Measurements from ENCODE around the gene ESPN.
"Not testable (repeated sequence)": the region's sequence is repeated elsewhere in the genome, so short reads cannot be mapped to it uniquely, and the experiment has no call there.

The ESPN gene

DNA sequence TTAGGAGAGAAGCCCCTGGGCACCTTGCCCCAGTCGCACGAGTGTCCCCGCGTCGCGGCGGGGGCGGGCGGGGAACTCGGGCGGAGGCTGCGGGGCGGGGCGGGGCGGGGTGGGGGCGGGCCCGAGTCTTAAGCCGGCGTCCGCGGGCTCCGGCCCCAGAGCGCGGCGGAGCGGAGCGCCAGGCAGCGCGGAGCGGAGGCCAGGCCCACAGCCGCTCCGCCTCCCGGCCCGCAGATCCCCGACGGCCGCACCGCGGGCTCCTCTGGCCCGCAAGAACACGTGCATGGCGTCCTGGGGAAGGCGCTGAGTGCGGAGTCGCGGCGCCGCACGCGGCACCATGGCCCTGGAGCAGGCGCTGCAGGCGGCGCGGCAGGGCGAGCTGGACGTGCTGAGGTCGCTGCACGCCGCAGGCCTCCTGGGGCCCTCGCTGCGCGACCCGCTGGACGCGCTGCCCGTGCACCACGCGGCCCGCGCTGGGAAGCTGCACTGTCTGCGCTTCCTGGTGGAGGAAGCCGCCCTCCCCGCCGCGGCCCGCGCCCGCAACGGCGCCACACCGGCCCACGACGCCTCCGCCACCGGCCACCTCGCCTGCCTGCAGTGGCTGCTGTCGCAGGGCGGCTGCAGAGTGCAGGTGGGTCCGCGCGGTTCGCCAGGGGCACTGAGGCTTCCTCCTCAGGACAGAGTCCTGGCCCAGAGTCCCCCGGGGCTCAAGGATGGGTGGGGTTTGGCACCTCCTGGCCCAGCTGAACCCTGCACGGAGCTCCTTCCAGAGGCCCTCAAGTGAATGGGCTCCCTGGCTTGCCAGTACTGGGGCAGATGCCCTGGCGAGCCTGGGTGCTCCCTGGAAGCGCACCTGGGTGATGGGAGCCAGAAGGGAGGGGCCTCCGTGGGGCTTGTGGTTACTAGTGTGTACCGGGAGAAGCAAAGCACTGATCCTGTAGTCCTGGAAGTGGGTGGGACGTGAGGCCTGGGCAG, at the start of gene ESPN:
Gene ESPN, plus strand, starts transcription at position 158 of the 975 bp plus-strand sequence. Its CDS starts 180 bp downstream, at position 338.
- FAIRE-seq (no peak), DNase-seq (ENCODE audit: insufficient read length, low spot score) (no peak)

DNA sequence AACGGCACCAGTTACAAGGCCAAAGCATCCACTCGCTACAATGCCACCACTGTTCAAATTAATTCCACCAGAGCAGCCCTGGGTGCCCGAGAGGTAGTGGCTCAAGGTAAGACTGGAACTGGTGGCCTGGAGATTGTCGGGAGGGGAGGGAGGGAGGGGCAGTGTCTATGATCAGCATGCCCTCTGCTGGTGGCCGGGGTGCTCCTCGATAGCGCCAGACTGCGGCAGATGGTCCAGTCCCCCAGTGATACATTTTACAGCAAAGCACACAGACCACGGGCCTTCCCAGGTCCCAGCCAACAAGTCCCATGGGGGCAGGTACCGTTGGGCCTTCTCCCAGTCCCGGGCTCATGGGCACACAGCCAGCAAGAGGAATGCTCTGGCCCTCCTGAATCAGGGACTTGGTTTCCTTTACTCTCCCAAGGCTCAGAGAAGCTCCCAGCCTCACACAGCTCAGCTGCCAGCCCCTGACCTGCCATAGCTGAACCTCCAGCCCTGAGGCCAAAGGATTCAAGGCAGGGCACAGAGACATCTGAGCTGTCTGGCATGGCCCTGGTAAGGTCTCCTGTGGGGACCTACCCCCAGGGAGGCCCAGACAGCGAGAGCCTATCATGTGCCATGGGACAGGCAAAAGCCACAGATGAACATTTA, 46.4 kb upstream of the ESPN start:
- no peak for DNase-seq (ENCODE audit: insufficient read length, low spot score)
- no peak for FAIRE-seq

- no peak for DNase-seq (ENCODE audit: insufficient read length, low spot score)
- FAIRE-seq = no peak
Measured at GRCh38 chr1:6380037-6380436, 44.5 kb upstream of the ESPN start.

DNA sequence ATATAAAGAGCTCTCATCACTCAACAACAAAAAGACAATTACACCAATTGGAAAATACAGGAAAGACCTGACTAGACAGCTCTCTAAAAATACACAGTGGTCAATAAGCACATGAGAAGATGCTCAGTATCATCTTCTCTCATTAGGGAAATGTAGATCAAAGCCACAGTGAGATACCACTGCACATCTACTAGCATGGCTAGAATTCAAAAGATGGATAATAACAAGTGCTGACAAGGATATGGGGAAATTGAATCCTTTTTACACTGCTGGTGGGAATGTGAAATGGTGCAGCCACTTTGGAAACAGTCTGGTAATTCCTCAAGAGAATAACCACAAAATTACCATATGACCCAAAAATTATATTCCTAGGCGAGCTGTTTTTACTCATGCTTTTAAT, 40.4 kb upstream of the ESPN start:
- FAIRE-seq (no peak), DNase-seq (ENCODE audit: insufficient read length, low spot score) (no peak)

DNA sequence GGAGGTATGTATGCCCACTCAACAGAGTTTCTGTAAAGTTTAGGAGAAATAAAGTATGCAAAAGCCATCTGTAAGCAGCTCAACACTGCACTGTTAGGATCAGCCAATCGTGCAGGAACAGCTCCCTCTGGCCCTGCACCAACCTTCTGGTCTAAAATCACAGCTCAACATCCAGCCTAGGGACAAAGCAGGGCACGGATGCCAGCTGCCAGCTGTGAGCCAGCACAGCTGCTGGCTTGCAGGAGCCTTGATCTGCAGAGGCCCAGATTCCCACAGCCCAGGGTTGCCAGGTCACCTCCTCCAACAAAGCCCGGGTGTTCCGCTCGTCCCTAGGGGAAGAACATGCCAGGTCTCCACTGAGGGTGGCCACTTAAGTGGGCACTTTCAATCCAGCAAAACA, 39.6 kb upstream of the ESPN start:
- FAIRE-seq = no peak
- no peak for DNase-seq (ENCODE audit: insufficient read length, low spot score)

DNA sequence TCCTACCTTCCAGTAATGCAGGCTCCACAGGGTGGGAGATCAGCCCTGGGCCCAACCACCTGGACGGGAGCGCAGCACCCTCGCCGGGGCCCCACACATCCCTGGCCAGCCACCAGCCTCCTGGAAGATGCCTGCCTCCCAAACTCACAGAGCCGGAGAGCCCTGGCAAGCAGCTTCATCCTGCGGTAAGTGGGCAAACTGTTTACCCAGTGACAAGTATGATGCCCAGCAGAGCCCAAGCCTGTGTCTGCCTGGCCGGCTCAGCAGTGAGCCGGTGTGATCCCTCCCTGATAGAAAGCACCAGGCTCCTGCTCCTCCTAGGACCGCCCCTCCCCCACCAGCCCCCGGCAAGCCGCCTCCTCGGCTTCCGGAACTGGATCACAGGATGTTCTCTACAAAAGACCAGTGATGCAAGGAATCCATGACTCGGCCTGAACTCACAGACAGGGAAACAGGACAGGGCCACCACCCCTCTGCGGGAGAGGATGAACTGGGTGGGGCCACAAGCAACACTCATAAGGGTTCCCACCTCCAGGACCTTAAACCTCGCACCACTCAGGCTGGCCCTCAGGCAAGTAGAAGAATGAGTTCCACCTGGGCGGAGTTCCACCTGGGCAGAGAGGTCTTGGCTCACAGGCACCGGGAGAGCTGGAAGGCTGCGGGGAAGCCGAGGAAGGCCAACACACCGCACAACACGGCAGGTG, 38.9 kb upstream of the ESPN start:
- FAIRE-seq (no peak), DNase-seq (ENCODE audit: insufficient read length, low spot score) (no peak)

DNA sequence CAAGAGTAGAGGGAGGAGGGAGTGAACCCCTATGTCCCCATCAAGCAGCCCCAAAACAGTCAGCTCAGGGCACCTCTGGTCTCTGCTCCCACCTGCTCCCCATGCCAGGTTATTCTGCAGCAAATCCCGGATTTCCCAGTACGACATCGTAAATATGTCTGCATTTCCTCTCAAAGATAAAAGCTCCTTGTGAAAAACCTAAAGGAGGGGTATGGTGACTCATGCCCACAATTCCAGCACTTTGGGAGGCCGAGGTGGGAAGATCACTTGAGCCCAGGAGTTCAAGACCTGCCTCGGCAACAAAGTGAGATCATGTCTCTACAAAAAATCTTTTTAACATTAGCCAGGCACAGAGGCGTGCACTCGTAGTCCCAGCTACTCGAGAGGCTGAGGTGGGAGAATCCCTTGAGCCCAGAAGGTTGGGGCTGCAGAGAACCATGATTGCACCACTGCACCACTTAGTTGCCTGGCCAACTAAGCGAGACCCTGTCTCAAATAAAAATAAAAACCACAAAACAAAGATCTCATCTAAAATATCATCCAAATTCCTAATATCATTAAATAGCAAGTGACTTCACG, 38.1 kb upstream of the ESPN start:
- FAIRE-seq (no peak), DNase-seq (ENCODE audit: insufficient read length, low spot score) (no peak)

DNA sequence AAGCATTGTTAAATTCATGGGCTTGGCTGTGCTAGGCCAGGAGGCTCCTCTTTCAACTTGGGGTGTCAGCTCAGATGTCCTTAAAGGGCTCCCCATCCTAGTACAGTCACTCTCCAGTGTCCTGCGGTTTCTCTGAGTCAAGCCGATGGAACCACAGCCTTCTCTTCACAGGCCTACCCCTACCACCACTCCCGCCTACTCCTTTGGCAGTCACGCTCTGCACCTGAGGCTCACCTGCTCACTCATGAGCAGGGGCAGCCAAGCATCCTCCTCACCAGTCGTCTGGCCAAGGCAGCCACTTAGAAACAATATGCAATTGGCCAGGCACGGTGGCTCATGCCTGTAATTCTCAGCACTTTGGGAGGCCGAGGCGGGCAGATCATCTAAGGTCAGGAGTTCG, 34.6 kb upstream of the ESPN start:
- FAIRE-seq (no peak), DNase-seq (ENCODE audit: insufficient read length, low spot score) (no peak)

DNA sequence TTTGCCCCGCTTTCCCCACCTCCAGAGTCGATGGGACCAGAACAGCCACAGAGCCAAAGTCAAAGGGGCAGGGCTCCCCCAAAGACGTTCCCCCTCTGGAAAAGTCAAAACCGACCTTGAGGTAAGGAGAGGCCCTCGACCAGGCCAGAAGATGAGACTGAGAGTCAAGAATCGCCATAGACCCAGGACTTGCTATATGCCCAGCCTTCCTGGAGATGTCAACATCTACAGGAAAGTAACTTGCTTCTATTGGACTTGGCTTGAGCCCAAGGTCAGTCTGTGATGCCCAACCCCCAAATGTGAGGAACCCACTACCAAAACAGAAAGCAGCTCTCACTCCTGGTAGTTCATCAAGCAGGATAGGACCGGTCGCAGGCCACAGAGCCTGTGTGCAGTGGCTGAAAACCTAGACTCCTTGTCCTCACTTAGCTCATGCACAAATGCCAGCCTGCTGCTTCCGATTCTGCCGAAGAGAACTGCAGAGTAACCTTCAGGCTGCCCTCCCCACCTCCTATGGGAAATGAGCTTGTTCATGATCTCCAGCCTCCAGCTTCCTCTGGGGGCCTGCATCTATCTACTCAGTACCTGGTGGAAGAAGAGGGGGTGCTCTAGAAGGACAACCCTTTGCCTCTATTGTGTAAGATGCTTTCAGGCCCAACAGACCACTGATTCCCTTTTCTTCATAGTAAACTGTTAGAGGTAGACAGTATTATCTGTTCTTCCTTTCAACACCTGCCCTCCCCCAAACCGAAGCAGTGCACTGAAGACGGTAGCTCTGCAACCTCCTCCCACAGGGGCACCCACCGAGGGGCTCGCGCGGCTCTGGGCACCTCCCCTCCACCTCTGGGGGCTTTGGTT, 32.4 kb upstream of the ESPN start:
- DNase-seq (ENCODE audit: insufficient read length, low spot score) (no peak), FAIRE-seq (no peak)

- DNase-seq (ENCODE audit: insufficient read length, low spot score) (peak; percentile 28), FAIRE-seq (no peak)
Measured at GRCh38 chr1:6392809-6393399, 31.7 kb upstream of the ESPN start.

DNA sequence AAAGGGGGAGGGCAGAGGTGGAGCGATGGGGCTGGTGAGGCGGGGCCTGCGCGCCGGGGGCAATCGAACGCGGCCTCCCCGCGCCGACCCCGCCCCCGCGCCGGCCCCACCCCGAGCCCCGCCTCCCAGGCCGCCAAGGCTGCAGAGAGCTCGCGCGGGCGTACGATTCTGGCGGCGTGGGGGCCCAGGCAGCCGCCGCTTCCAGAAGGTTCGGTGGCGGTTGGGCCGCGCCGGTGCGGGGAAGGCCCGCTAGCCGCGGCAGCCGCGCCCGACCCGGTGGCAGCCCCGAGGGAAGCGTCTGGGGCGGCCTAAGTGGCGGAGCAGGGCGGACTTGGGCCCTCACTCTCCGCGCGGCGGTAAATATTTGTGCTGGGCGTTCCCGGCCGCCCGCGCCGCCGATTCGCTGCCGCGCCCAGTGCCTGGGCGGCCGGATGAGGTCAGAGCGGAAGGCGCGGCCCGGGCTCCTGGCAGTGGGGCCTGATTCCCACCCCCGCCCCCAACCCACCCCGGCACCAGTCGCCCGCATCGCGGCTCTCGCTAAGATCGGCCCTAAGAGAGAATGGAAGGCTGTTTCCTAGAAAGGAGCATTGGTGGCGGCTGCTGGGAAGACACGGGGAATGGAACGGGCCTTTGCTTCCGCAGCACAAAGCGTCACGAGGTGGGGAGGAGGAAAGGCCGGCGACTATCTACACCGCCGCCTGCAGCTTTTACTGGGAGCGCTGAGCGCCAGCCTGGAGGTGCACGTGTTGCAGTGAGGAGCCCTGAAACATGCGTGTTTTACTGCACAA, 31.0 kb upstream of the ESPN start, which contains the start of gene ACOT7:
Gene ACOT7, minus strand, starts transcription at position 368 of the 788 bp plus-strand sequence. CDS start 368 bp downstream, outside the sequence.
- FAIRE-seq (peak; percentile 49), DNase-seq (ENCODE audit: insufficient read length, low spot score) (peak; percentile 94)

- not testable (repeated sequence) for DNase-seq (ENCODE audit: insufficient read length, low spot score); FAIRE-seq
Measured at GRCh38 chr1:6395130-6395529, 29.4 kb upstream of the ESPN start.

- not testable (repeated sequence) for DNase-seq (ENCODE audit: insufficient read length, low spot score); FAIRE-seq
Measured at GRCh38 chr1:6395781-6396244, 28.8 kb upstream of the ESPN start.

- no peak for FAIRE-seq
- DNase-seq (ENCODE audit: insufficient read length, low spot score) = no peak
Measured at GRCh38 chr1:6396998-6397397, 27.6 kb upstream of the ESPN start.

DNA sequence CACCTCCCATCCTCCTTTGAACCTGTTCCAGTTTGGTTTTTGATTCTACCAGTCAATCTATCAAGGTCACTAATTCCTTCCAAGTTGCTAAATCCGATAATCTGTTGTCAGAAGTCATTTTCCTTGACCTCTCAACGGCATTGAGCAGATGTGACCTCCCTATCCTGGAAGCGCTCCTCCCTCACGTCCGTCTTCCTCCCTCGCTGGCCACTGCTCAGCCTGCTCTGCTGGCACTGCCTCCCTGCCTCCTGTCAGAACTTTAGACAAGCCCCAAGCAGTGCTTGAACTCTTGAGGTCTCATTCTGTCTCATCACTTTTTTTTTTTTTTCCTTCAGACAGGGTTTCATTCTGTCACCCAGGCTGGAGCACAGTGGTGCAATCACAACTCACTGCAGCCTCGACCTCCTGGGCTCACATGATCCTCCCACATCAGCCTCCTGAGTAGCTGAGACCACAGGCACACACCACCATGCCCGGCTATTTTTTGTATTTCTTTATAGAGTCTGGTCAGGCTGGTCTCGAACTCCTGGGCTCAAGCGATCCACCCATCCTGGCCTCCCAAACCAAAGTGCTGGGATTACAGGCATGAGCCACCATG, 26.6 kb upstream of the ESPN start:
- DNase-seq (ENCODE audit: insufficient read length, low spot score) (no peak), FAIRE-seq (no peak)

- DNase-seq (ENCODE audit: insufficient read length, low spot score) (no peak), FAIRE-seq (no peak)
Measured at GRCh38 chr1:6399294-6399693, 25.3 kb upstream of the ESPN start.

DNA sequence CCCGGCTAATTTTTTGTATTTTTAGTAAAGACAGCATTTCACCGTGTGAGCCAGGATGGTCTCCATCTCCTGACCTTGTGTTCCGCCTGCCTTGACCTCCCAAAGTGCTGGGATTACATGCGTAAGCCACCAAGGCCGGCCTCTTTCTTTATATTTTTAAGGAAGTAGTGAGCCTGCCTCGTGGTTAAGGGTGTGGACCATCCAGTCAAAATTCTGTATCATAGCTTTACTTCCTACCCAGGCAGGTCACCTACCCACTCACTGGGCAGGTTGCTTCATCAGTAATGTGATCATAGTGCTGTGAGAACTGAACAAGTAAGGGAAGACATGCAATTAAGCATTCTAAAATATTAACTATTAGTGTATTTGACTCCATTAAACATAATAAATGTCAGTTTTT, 22.9 kb upstream of the ESPN start:
- no peak for DNase-seq (ENCODE audit: insufficient read length, low spot score)
- FAIRE-seq = no peak

DNA sequence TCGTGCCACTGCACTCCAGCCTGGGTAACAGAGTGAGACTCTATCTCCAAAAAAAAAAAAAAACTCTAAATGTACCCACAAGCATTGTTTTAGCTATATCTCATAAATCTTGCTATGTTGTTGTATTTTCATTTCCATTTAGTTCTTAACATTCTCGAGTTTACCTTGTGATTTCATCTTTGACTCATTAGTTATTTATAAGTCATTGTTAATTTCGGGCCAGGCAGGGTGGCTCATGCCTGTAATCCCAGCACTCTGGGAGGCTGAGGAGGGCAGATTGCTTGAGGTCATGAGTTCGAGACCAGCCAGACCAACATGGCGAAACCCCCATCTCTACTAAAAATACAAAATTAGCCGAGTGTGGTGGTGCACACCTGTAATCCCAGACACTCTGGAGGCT, 16.6 kb upstream of the ESPN start:
- DNase-seq (ENCODE audit: insufficient read length, low spot score) (no peak), FAIRE-seq (no peak)
